GM23338 (cell line): Measurements from ENCODE around the gene PLPPR2. TPM values are rescaled to one million over a fixed set of nuclear protein-coding genes. Genes with fewer than 3 reads are reported as not detected.

Experiments used
- ATAC-seq: fragments of 200-7000 bp; cut with Tn5 transposase; 3 replicates; pipeline ENCODE4 v1.9.1; 2020
- DNase-seq: peaks from one replicate; pipeline ENCODE4 v3.0.0-alpha.2; 2015; ENCODE audit warnings: low spot score
- H2AFZ ChIP-seq: fragments of 200-600 bp; sonication (generic); 2 replicates; pipeline ENCODE4 v1.8.0; 2016; ENCODE audit warnings: antibody characterized with exemption, mild to moderate bottlenecking, moderate library complexity
- H3F3A ChIP-seq: fragments of 200-600 bp; sonication (generic); replicated peaks from 2 replicates; pipeline ENCODE4 v1.8.0; 2017; ENCODE audit warnings: antibody characterized with exemption, mixed run types, low read depth
- H3K27ac ChIP-seq: fragments of 200-600 bp; sonication (generic); 2 replicates; pipeline ENCODE4 v1.6.1; 2016; ENCODE audit warnings: low read depth
- H3K27me3 ChIP-seq: fragments of 200-600 bp; sonication (generic); 2 replicates; pipeline ENCODE4 v1.8.0; 2016; ENCODE audit warnings: mild to moderate bottlenecking, mixed run types, moderate library complexity; ENCODE audit not compliant: insufficient read depth
- H3K36me3 ChIP-seq: fragments of 200-600 bp; sonication (generic); 2 replicates; pipeline ENCODE4 v1.8.0; 2016; ENCODE audit warnings: mild to moderate bottlenecking; ENCODE audit not compliant: insufficient read depth
- H3K4me1 ChIP-seq: fragments of 200-600 bp; sonication (generic); 2 replicates; pipeline ENCODE4 v1.8.0; 2016; ENCODE audit warnings: mild to moderate bottlenecking, moderate library complexity; ENCODE audit not compliant: insufficient read depth
- H3K4me2 ChIP-seq: fragments of 200-600 bp; sonication (generic); 2 replicates; pipeline ENCODE4 v1.7.1; 2017; ENCODE audit warnings: mixed run types
- H3K4me3 ChIP-seq: fragments of 200-600 bp; sonication (generic); 2 replicates; pipeline ENCODE4 v1.6.1; 2016; ENCODE audit warnings: mixed run types
- H3K79me2 ChIP-seq: fragments of 200-600 bp; sonication (generic); replicated peaks from 2 replicates; pipeline ENCODE4 v1.8.0; 2017; ENCODE audit warnings: mild to moderate bottlenecking; ENCODE audit not compliant: insufficient read depth
- H3K9me2 ChIP-seq: fragments of 200-600 bp; sonication (generic); 2 replicates; pipeline ENCODE4 v1.8.0; 2017; ENCODE audit not compliant: insufficient read depth
- H4K20me1 ChIP-seq: fragments of 200-600 bp; sonication (generic); replicated peaks from 2 replicates; pipeline ENCODE4 v1.8.0; 2017; ENCODE audit warnings: mild to moderate bottlenecking; ENCODE audit not compliant: insufficient read depth
- H3K27ac Mint-ChIP-seq: 2 replicates; pipeline ENCODE4 v1.8.0; 2020; ENCODE audit warnings: inconsistent platforms, mild to moderate bottlenecking, moderate library complexity, mixed read lengths
- H3K27me3 Mint-ChIP-seq: 3 replicates; pipeline ENCODE4 v1.8.0; 2022; ENCODE audit warnings: low read depth, mild to moderate bottlenecking, moderate library complexity, mixed read lengths, inconsistent platforms; ENCODE audit not compliant: insufficient read depth, poor library complexity
- H3K36me3 Mint-ChIP-seq: 3 replicates; pipeline ENCODE4 v1.8.0; 2021; ENCODE audit warnings: low read depth, mild to moderate bottlenecking, inconsistent platforms, moderate library complexity, mixed read lengths
- H3K4me1 Mint-ChIP-seq: 3 replicates; pipeline ENCODE4 v1.8.0; 2020; ENCODE audit warnings: mild to moderate bottlenecking, inconsistent platforms, mixed read lengths
- H3K4me3 Mint-ChIP-seq: 3 replicates; pipeline ENCODE4 v1.8.0; 2021; ENCODE audit warnings: moderate library complexity, mild to moderate bottlenecking, inconsistent platforms, mixed read lengths
- H3K9me3 Mint-ChIP-seq: 3 replicates; pipeline ENCODE4 v1.8.0; 2020; ENCODE audit warnings: moderate library complexity, mild to moderate bottlenecking, inconsistent platforms, mixed read lengths
- CREB1 ChIP-seq: fragments of 250-450 bp; sonication (Bioruptor Pico); IDR thresholded peaks from 2 replicates; pipeline ENCODE4 v1.5.0; 2020; ENCODE audit warnings: low read depth, mild to moderate bottlenecking, moderate library complexity
- CTCF ChIP-seq, 2 experiments: fragments of 200-600 bp in 1 of 2; sonication (generic) in 1 of 2; conservative IDR thresholded peaks; 2 replicates each; pipeline versions ENCODE4 v1.5.1 to v1.6.1; 2016 to 2017; ENCODE audit warnings: antibody characterized with exemption in 2 of 2, low read depth in 2 of 2, mild to moderate bottlenecking in 2 of 2, moderate library complexity in 1 of 2
- EZH2 ChIP-seq: fragments of 200-600 bp; sonication (generic); IDR thresholded peaks from one replicate; pipeline ENCODE4 v1.8.0; 2017; ENCODE audit warnings: antibody characterized with exemption, mild to moderate bottlenecking, low read depth; ENCODE audit not compliant: unreplicated experiment
- EZH2phosphoT487 ChIP-seq: fragments of 200-600 bp; sonication (generic); IDR thresholded peaks from one replicate; pipeline ENCODE4 v1.8.1; 2018; ENCODE audit warnings: antibody characterized with exemption; ENCODE audit not compliant: unreplicated experiment
- JUNB ChIP-seq: IDR thresholded peaks from one replicate; pipeline ENCODE4 v1.6.1; 2016; ENCODE audit warnings: antibody characterized with exemption; ENCODE audit not compliant: unreplicated experiment
- NANOG ChIP-seq: IDR thresholded peaks from 2 replicates; pipeline ENCODE4 v1.6.1; 2016; ENCODE audit warnings: antibody characterized with exemption, borderline replicate concordance
- POLR2AphosphoS5 ChIP-seq: IDR thresholded peaks from 2 replicates; pipeline ENCODE4 v1.6.1; 2016; ENCODE audit warnings: antibody characterized with exemption, low read depth
- STAT1 ChIP-seq: IDR thresholded peaks from one replicate; pipeline ENCODE4 v1.6.1; 2016; ENCODE audit warnings: antibody characterized with exemption; ENCODE audit not compliant: unreplicated experiment
- ZNF114 ChIP-seq: fragments of 250-450 bp; sonication (Bioruptor Pico); IDR thresholded peaks from 2 replicates; pipeline ENCODE4 v1.5.0; 2020; ENCODE audit warnings: mild to moderate bottlenecking, moderate library complexity
- ZNF331 ChIP-seq: fragments of 250-450 bp; sonication (Bioruptor Pico); IDR thresholded peaks from 2 replicates; pipeline ENCODE4 v1.5.0; 2020; ENCODE audit warnings: low read depth, mild to moderate bottlenecking, moderate library complexity
- polyA plus RNA-seq: library from polyadenylated mRNA; unstranded; fragments of >200 nt; fragmentation: Nextera tagmentation; extraction: Ambion mirVana; gene quantifications from 2 replicates; pipeline ENCODE4 v1.2.1, GENCODE V29; 2016
- total RNA-seq: library from RNA; depleted of rRNA; stranded (reverse); fragments of >200 nt; shearing (Covaris generic); gene quantifications from 2 replicates; pipeline ENCODE4 v1.2.3, GENCODE V29; 2014
- TF ChIP-seq, protein P1 (sequence below): fragments of 250-450 bp; sonication (Bioruptor Pico); IDR thresholded peaks from 2 replicates; pipeline ENCODE4 v1.5.0; 2020; ENCODE audit warnings: mild to moderate bottlenecking, moderate library complexity
- TF ChIP-seq, protein P2 (sequence below): IDR thresholded peaks from one replicate; pipeline ENCODE4 v1.6.1; 2018; ENCODE audit warnings: antibody characterized with exemption; ENCODE audit not compliant: unreplicated experiment
- TF ChIP-seq, protein P3 (sequence below): IDR thresholded peaks from 2 replicates; pipeline ENCODE4 v1.6.1; 2016; ENCODE audit warnings: antibody characterized with exemption

The PLPPR2 gene
- total and polyA plus RNA-seq, 2 experiments from 2014 or later: 9.0 to 12.0 TPM

- no peak overlapping the region for H3K27ac Mint-ChIP-seq
- Histone ChIP-seq H4K20me1 (no peaks in the 10 kb centered on the region), H3K4me2 (no peak overlapping the region), H3K79me2 (no peaks in the 10 kb centered on the region), H3K27ac (no peak overlapping the region), H2AFZ (no peak overlapping the region), H3K4me3 (no peak overlapping the region), H3K36me3 (no peaks in the 10 kb centered on the region; the same call in 1 of the 2 replicates), H3K9me2 (no peaks in the 10 kb centered on the region), H3F3A (peaks cover 6% of the 10 kb centered on the region; the same call in 1 of the 2 replicates), H3K4me1 (0 out of 2 replicates have a peak, but pooled peaks cover 6% of the 10 kb centered on the region), H3K27me3 (no peaks in the 10 kb centered on the region)
- ATAC-seq (no peak), DNase-seq (no peak)
- no peak for TF ChIP-seq EZH2phosphoT487
- TF ChIP-seq, protein P1, sequence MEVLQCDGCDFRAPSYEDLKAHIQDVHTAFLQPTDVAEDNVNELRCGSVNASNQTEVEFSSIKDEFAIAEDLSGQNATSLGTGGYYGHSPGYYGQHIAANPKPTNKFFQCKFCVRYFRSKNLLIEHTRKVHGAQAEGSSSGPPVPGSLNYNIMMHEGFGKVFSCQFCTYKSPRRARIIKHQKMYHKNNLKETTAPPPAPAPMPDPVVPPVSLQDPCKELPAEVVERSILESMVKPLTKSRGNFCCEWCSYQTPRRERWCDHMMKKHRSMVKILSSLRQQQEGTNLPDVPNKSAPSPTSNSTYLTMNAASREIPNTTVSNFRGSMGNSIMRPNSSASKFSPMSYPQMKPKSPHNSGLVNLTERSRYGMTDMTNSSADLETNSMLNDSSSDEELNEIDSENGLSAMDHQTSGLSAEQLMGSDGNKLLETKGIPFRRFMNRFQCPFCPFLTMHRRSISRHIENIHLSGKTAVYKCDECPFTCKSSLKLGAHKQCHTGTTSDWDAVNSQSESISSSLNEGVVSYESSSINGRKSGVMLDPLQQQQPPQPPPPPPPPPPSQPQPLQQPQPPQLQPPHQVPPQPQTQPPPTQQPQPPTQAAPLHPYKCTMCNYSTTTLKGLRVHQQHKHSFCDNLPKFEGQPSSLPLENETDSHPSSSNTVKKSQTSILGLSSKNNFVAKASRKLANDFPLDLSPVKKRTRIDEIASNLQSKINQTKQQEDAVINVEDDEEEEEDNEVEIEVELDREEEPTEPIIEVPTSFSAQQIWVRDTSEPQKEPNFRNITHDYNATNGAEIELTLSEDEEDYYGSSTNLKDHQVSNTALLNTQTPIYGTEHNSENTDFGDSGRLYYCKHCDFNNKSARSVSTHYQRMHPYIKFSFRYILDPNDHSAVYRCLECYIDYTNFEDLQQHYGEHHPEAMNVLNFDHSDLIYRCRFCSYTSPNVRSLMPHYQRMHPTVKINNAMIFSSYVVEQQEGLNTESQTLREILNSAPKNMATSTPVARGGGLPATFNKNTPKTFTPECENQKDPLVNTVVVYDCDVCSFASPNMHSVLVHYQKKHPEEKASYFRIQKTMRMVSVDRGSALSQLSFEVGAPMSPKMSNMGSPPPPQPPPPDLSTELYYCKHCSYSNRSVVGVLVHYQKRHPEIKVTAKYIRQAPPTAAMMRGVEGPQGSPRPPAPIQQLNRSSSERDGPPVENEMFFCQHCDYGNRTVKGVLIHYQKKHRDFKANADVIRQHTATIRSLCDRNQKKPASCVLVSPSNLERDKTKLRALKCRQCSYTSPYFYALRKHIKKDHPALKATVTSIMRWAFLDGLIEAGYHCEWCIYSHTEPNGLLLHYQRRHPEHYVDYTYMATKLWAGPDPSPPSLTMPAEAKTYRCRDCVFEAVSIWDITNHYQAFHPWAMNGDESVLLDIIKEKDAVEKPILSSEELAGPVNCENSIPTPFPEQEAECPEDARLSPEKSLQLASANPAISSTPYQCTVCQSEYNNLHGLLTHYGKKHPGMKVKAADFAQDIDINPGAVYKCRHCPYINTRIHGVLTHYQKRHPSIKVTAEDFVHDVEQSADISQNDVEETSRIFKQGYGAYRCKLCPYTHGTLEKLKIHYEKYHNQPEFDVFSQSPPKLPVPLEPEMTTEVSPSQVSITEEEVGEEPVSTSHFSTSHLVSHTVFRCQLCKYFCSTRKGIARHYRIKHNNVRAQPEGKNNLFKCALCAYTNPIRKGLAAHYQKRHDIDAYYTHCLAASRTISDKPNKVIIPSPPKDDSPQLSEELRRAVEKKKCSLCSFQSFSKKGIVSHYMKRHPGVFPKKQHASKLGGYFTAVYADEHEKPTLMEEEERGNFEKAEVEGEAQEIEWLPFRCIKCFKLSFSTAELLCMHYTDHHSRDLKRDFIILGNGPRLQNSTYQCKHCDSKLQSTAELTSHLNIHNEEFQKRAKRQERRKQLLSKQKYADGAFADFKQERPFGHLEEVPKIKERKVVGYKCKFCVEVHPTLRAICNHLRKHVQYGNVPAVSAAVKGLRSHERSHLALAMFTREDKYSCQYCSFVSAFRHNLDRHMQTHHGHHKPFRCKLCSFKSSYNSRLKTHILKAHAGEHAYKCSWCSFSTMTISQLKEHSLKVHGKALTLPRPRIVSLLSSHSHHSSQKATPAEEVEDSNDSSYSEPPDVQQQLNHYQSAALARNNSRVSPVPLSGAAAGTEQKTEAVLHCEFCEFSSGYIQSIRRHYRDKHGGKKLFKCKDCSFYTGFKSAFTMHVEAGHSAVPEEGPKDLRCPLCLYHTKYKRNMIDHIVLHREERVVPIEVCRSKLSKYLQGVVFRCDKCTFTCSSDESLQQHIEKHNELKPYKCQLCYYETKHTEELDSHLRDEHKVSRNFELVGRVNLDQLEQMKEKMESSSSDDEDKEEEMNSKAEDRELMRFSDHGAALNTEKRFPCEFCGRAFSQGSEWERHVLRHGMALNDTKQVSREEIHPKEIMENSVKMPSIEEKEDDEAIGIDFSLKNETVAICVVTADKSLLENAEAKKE (CRISPR knock-in tag): no peak
- no peak for TF ChIP-seq JUNB
- TF ChIP-seq NANOG: no peak
- TF ChIP-seq ZNF114 (CRISPR knock-in tag): no peak
- TF ChIP-seq EZH2: no peak
- TF ChIP-seq CREB1 (CRISPR knock-in tag): no peak
- TF ChIP-seq POLR2AphosphoS5: no peak
- TF ChIP-seq, protein P2, sequence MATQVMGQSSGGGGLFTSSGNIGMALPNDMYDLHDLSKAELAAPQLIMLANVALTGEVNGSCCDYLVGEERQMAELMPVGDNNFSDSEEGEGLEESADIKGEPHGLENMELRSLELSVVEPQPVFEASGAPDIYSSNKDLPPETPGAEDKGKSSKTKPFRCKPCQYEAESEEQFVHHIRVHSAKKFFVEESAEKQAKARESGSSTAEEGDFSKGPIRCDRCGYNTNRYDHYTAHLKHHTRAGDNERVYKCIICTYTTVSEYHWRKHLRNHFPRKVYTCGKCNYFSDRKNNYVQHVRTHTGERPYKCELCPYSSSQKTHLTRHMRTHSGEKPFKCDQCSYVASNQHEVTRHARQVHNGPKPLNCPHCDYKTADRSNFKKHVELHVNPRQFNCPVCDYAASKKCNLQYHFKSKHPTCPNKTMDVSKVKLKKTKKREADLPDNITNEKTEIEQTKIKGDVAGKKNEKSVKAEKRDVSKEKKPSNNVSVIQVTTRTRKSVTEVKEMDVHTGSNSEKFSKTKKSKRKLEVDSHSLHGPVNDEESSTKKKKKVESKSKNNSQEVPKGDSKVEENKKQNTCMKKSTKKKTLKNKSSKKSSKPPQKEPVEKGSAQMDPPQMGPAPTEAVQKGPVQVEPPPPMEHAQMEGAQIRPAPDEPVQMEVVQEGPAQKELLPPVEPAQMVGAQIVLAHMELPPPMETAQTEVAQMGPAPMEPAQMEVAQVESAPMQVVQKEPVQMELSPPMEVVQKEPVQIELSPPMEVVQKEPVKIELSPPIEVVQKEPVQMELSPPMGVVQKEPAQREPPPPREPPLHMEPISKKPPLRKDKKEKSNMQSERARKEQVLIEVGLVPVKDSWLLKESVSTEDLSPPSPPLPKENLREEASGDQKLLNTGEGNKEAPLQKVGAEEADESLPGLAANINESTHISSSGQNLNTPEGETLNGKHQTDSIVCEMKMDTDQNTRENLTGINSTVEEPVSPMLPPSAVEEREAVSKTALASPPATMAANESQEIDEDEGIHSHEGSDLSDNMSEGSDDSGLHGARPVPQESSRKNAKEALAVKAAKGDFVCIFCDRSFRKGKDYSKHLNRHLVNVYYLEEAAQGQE: no peak
- no peak for TF ChIP-seq STAT1
- no peak for TF ChIP-seq ZNF331 (CRISPR knock-in tag)
- TF ChIP-seq, protein P3, sequence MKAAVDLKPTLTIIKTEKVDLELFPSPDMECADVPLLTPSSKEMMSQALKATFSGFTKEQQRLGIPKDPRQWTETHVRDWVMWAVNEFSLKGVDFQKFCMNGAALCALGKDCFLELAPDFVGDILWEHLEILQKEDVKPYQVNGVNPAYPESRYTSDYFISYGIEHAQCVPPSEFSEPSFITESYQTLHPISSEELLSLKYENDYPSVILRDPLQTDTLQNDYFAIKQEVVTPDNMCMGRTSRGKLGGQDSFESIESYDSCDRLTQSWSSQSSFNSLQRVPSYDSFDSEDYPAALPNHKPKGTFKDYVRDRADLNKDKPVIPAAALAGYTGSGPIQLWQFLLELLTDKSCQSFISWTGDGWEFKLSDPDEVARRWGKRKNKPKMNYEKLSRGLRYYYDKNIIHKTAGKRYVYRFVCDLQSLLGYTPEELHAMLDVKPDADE: no peak
- TF ChIP-seq CTCF (conservative IDR thresholded peaks at IDR 0.05; ENCODE audit: low read depth in 2 of 2): no peak
- H3K4me3 Mint-ChIP-seq: no peak overlapping the region
- peaks cover 46% of the 10 kb centered on the region for H3K36me3 Mint-ChIP-seq
- H3K4me1 Mint-ChIP-seq: peaks cover 5% of the 10 kb centered on the region
- H3K27me3 Mint-ChIP-seq: peaks cover 11% of the 10 kb centered on the region
- H3K9me3 Mint-ChIP-seq: no peaks in the 10 kb centered on the region
Observed at GRCh38 chr19:11399667-11400066, 44.4 kb downstream of the PLPPR2 start.
